ENCODE measurements around the gene RGS7. TPM values are rescaled to one million over a fixed set of nuclear protein-coding genes. Genes with fewer than 3 reads are reported as not detected.

RGS7 gene
- total RNA-seq, 1 donor from 2014 or later = 16.0 TPM

GRCh38 chr1:241219449-241219848, 137.6 kb downstream of the RGS7 start:
- no peaks in the 10 kb centered on the region for H3K27me3 Mint-ChIP-seq (ENCODE audit: unreplicated experiment)
- H3K27ac Mint-ChIP-seq (ENCODE audit: unreplicated experiment) = no peak overlapping the region
- no peaks in the 10 kb centered on the region for H3K36me3 Mint-ChIP-seq (ENCODE audit: unreplicated experiment)
- H3K4me3 Mint-ChIP-seq (ENCODE audit: unreplicated experiment) = no peak overlapping the region
- no peak for DNase-seq
- H3K9me3 Mint-ChIP-seq (ENCODE audit: unreplicated experiment) = no peaks in the 10 kb centered on the region
- TF ChIP-seq CTCF (IDR thresholded peaks at IDR 0.05; ENCODE audit: partially characterized antibody, unreplicated experiment) = no peak
- H3K4me1 Mint-ChIP-seq (ENCODE audit: low read depth, unreplicated experiment) = no peaks in the 10 kb centered on the region

GRCh38 chr1:241217516-241217915, 139.5 kb downstream of the RGS7 start:
- TF ChIP-seq CTCF (IDR thresholded peaks at IDR 0.05; ENCODE audit: partially characterized antibody, unreplicated experiment) = no peak
- Mint-ChIP-seq H3K4me3 (ENCODE audit: unreplicated experiment) (no peak overlapping the region), H3K36me3 (ENCODE audit: unreplicated experiment) (no peaks in the 10 kb centered on the region), H3K9me3 (ENCODE audit: unreplicated experiment) (no peaks in the 10 kb centered on the region), H3K4me1 (ENCODE audit: low read depth, unreplicated experiment) (peaks cover 6% of the 10 kb centered on the region), H3K27me3 (ENCODE audit: unreplicated experiment) (peaks cover 2% of the 10 kb centered on the region), H3K27ac (ENCODE audit: unreplicated experiment) (no peak overlapping the region)
- no peak for DNase-seq

GRCh38 chr1:241215683-241216082, 141.3 kb downstream of the RGS7 start:
- H3K36me3 Mint-ChIP-seq (ENCODE audit: unreplicated experiment) = no peaks in the 10 kb centered on the region
- H3K4me1 Mint-ChIP-seq (ENCODE audit: low read depth, unreplicated experiment) = peaks cover 7% of the 10 kb centered on the region
- no peak overlapping the region for H3K27ac Mint-ChIP-seq (ENCODE audit: unreplicated experiment)
- DNase-seq = no peak
- H3K4me3 Mint-ChIP-seq (ENCODE audit: unreplicated experiment) = no peak overlapping the region
- no peaks in the 10 kb centered on the region for H3K9me3 Mint-ChIP-seq (ENCODE audit: unreplicated experiment)
- TF ChIP-seq CTCF (IDR thresholded peaks at IDR 0.05; ENCODE audit: partially characterized antibody, unreplicated experiment) = no peak
- peaks cover 2% of the 10 kb centered on the region for H3K27me3 Mint-ChIP-seq (ENCODE audit: unreplicated experiment)

GRCh38 chr1:241215203-241215602, 141.8 kb downstream of the RGS7 start:
- no peak for TF ChIP-seq CTCF (IDR thresholded peaks at IDR 0.05; ENCODE audit: partially characterized antibody, unreplicated experiment)

GRCh38 chr1:241213139-241213538, 143.9 kb downstream of the RGS7 start:
- H3K27me3 Mint-ChIP-seq (ENCODE audit: unreplicated experiment) = peaks cover 2% of the 10 kb centered on the region
- no peaks in the 10 kb centered on the region for H3K36me3 Mint-ChIP-seq (ENCODE audit: unreplicated experiment)
- H3K27ac Mint-ChIP-seq (ENCODE audit: unreplicated experiment) = no peak overlapping the region
- no peak for TF ChIP-seq CTCF (IDR thresholded peaks at IDR 0.05; ENCODE audit: partially characterized antibody, unreplicated experiment)
- DNase-seq = no peak
- H3K4me3 Mint-ChIP-seq (ENCODE audit: unreplicated experiment) = no peak overlapping the region
- H3K9me3 Mint-ChIP-seq (ENCODE audit: unreplicated experiment) = no peaks in the 10 kb centered on the region
- H3K4me1 Mint-ChIP-seq (ENCODE audit: low read depth, unreplicated experiment) = peaks cover 9% of the 10 kb centered on the region

More at GRCh38 chr1:241215203-241215602, 141.8 kb downstream of the RGS7 start:
- H3K27ac Mint-ChIP-seq (ENCODE audit: unreplicated experiment) = no peak overlapping the region
- no peak overlapping the region for H3K4me3 Mint-ChIP-seq (ENCODE audit: unreplicated experiment)
- peaks cover 7% of the 10 kb centered on the region for H3K4me1 Mint-ChIP-seq (ENCODE audit: low read depth, unreplicated experiment)
- no peaks in the 10 kb centered on the region for H3K36me3 Mint-ChIP-seq (ENCODE audit: unreplicated experiment)
- no peak for DNase-seq
- H3K27me3 Mint-ChIP-seq (ENCODE audit: unreplicated experiment) = peaks cover 2% of the 10 kb centered on the region
- no peaks in the 10 kb centered on the region for H3K9me3 Mint-ChIP-seq (ENCODE audit: unreplicated experiment)
